HEK293 (cell line): ENCODE data around the gene LLGL2.

Experiments
- CTCF ChIA-PET: fragments of 350-600 bp; formaldehyde crosslinking; extraction: SDS; loops from one replicate; lab custom pipeline; 2021; ENCODE audit warnings: antibody characterized with exemption; lab: Yijun Ruan, JAX
- POLR2A ChIA-PET: fragments of 300-600 bp; formaldehyde crosslinking; extraction: SDS; loops from one replicate; lab custom pipeline; 2020; ENCODE audit warnings: antibody characterized with exemption, inconsistent platforms; lab: Yijun Ruan, JAX
- H3K27ac ChIP-seq: fragments of 200-500 bp; sonication (Bioruptor generic); 2 replicates; pipeline ENCODE4 v1.5.1; 2014; ENCODE audit warnings: low read depth, low read length, control low read depth, inconsistent platforms; ENCODE audit errors: extremely low read depth
- H3K36me3 ChIP-seq, 2 experiments: fragments of 200-500 bp in 1 of 2; sonication (Bioruptor generic) in 1 of 2; 1 replicate in 1 of 2; 2 replicates in 1 of 2; pipeline ENCODE4 v1.5.1; 2014 to 2017; ENCODE audit warnings: inconsistent platforms in 2 of 2, low read length in 2 of 2; ENCODE audit not compliant: control insufficient read depth in 2 of 2, insufficient read depth in 1 of 2
- H3K4me1 ChIP-seq: fragments of 200-500 bp; sonication (Bioruptor generic); 2 replicates; pipeline ENCODE4 v1.5.1; 2014; ENCODE audit warnings: mild to moderate bottlenecking, low read length, inconsistent platforms; ENCODE audit not compliant: control insufficient read depth, insufficient read depth
- H3K4me3 ChIP-seq: 2 replicates; pipeline ENCODE4 v1.5.1; 2011; ENCODE audit warnings: low read depth, mild to moderate bottlenecking, control low read depth, low read length, moderate library complexity
- H3K9me3 ChIP-seq: fragments of 200-500 bp; sonication (Bioruptor generic); 2 replicates; pipeline ENCODE4 v1.5.1; 2014; ENCODE audit warnings: low read depth, low read length, inconsistent platforms; ENCODE audit not compliant: control insufficient read depth, insufficient read depth
- GLIS2 ChIP-seq: fragments of 450-650 bp; formaldehyde crosslinking; IDR thresholded peaks from 2 replicates; pipeline ENCODE4 v1.5.1; 2016; ENCODE audit warnings: missing biosample characterization, missing genetic modification characterization
- OSR2 ChIP-seq: fragments of 450-650 bp; formaldehyde crosslinking; IDR thresholded peaks from 2 replicates; pipeline ENCODE4 v1.5.1; 2016; ENCODE audit warnings: missing biosample characterization, missing genetic modification characterization
- SALL2 ChIP-seq: fragments of 450-650 bp; formaldehyde crosslinking; IDR thresholded peaks from 2 replicates; pipeline ENCODE4 v1.5.0; 2017; ENCODE audit warnings: missing biosample characterization, mild to moderate bottlenecking, missing genetic modification characterization, borderline replicate concordance
- SETDB1 ChIP-seq: IDR thresholded peaks from one replicate; pipeline ENCODE4 v1.6.1; 2017; ENCODE audit warnings: mild to moderate bottlenecking, low read length, moderate library complexity, mixed read lengths; ENCODE audit not compliant: insufficient read length
- YY1 ChIP-seq: fragments of 450-650 bp; formaldehyde crosslinking; IDR thresholded peaks from 2 replicates; pipeline ENCODE4 v1.5.1; 2018; ENCODE audit warnings: missing biosample characterization, missing genetic modification characterization
- YY2 ChIP-seq: fragments of 450-650 bp; formaldehyde crosslinking; IDR thresholded peaks from 2 replicates; pipeline ENCODE4 v1.5.1; 2016; ENCODE audit warnings: missing biosample characterization, missing genetic modification characterization
- ZBTB17 ChIP-seq: fragments of 450-650 bp; formaldehyde crosslinking; IDR thresholded peaks from 2 replicates; pipeline ENCODE4 v1.5.1; 2016; ENCODE audit warnings: missing biosample characterization, missing genetic modification characterization
- ZBTB7A ChIP-seq: fragments of 450-650 bp; formaldehyde crosslinking; IDR thresholded peaks from 2 replicates; pipeline ENCODE4 v1.5.1; 2016; ENCODE audit warnings: low read depth, missing biosample characterization, missing genetic modification characterization
- ZIC2 ChIP-seq: fragments of 450-650 bp; formaldehyde crosslinking; IDR thresholded peaks from 2 replicates; pipeline ENCODE4 v1.5.1; 2016; ENCODE audit warnings: missing biosample characterization, missing genetic modification characterization
- ZNF10 ChIP-seq: fragments of 450-650 bp; formaldehyde crosslinking; IDR thresholded peaks from 2 replicates; pipeline ENCODE4 v1.5.1; 2017; ENCODE audit warnings: missing biosample characterization, missing genetic modification characterization
- ZNF146 ChIP-seq: fragments of 450-650 bp; formaldehyde crosslinking; IDR thresholded peaks from 2 replicates; pipeline ENCODE4 v1.5.1; 2016; ENCODE audit warnings: missing biosample characterization, missing genetic modification characterization
- ZNF18 ChIP-seq: fragments of 450-650 bp; formaldehyde crosslinking; IDR thresholded peaks from 2 replicates; pipeline ENCODE4 v1.5.1; 2016; ENCODE audit warnings: missing biosample characterization, missing genetic modification characterization
- ZNF202 ChIP-seq: fragments of 450-650 bp; formaldehyde crosslinking; IDR thresholded peaks from 2 replicates; pipeline ENCODE4 v1.5.1; 2016; ENCODE audit warnings: missing biosample characterization, missing genetic modification characterization, borderline replicate concordance
- ZNF311 ChIP-seq: fragments of 450-650 bp; formaldehyde crosslinking; IDR thresholded peaks from 2 replicates; pipeline ENCODE4 v1.5.1; 2017; ENCODE audit warnings: missing biosample characterization, missing genetic modification characterization, borderline replicate concordance
- ZNF366 ChIP-seq: fragments of 450-650 bp; formaldehyde crosslinking; conservative IDR thresholded peaks from 2 replicates; pipeline ENCODE4 v1.5.1; 2016; ENCODE audit warnings: missing biosample characterization, missing genetic modification characterization
- ZNF394 ChIP-seq: fragments of 450-650 bp; formaldehyde crosslinking; IDR thresholded peaks from 2 replicates; pipeline ENCODE4 v1.5.1; 2016; ENCODE audit warnings: missing biosample characterization, missing genetic modification characterization, mild to moderate bottlenecking, moderate library complexity, borderline replicate concordance
- ZNF404 ChIP-seq: fragments of 450-650 bp; formaldehyde crosslinking; IDR thresholded peaks from 2 replicates; pipeline ENCODE4 v1.5.1; 2017; ENCODE audit warnings: missing biosample characterization, missing genetic modification characterization
- ZNF423 ChIP-seq: fragments of 450-650 bp; formaldehyde crosslinking; IDR thresholded peaks from 2 replicates; pipeline ENCODE4 v1.5.1; 2016; ENCODE audit warnings: missing biosample characterization, missing genetic modification characterization
- ZNF426 ChIP-seq: fragments of 450-650 bp; formaldehyde crosslinking; IDR thresholded peaks from 2 replicates; pipeline ENCODE4 v1.5.1; 2017; ENCODE audit warnings: missing biosample characterization, missing genetic modification characterization, mild to moderate bottlenecking, inconsistent platforms, moderate library complexity
- ZNF560 ChIP-seq: fragments of 450-650 bp; formaldehyde crosslinking; IDR thresholded peaks from 2 replicates; pipeline ENCODE4 v1.5.1; 2017; ENCODE audit warnings: missing biosample characterization, missing genetic modification characterization, borderline replicate concordance
- ZNF580 ChIP-seq: fragments of 450-650 bp; formaldehyde crosslinking; IDR thresholded peaks from 2 replicates; pipeline ENCODE4 v1.5.1; 2016; ENCODE audit warnings: missing biosample characterization, missing genetic modification characterization
- ZNF600 ChIP-seq: fragments of 450-650 bp; formaldehyde crosslinking; IDR thresholded peaks from 2 replicates; pipeline ENCODE4 v1.5.1; 2016; ENCODE audit warnings: missing biosample characterization, missing genetic modification characterization
- ZNF654 ChIP-seq: fragments of 450-650 bp; formaldehyde crosslinking; IDR thresholded peaks from 2 replicates; pipeline ENCODE4 v1.5.1; 2016; ENCODE audit warnings: low read depth, missing biosample characterization, missing genetic modification characterization
- ZNF677 ChIP-seq: fragments of 450-650 bp; IDR thresholded peaks from 2 replicates; pipeline ENCODE4 v1.5.0; 2018; ENCODE audit warnings: missing biosample characterization, mild to moderate bottlenecking, missing genetic modification characterization, moderate library complexity
- ZSCAN18 ChIP-seq: fragments of 450-650 bp; formaldehyde crosslinking; IDR thresholded peaks from 2 replicates; pipeline ENCODE4 v1.5.1; 2016; ENCODE audit warnings: missing biosample characterization, missing genetic modification characterization
- ZSCAN5A ChIP-seq: fragments of 450-650 bp; formaldehyde crosslinking; IDR thresholded peaks from 2 replicates; pipeline ENCODE4 v1.5.1; 2016; ENCODE audit warnings: missing biosample characterization, missing genetic modification characterization

The LLGL2 gene

GRCh38 chr17:75574404-75575036 is 49.0 kb downstream of the LLGL2 start:
- POLR2A ChIA-PET: no interaction called here
- H3K9me3 ChIP-seq: no peaks in the 10 kb centered on the region
- TF ChIP-seq ZNF580 (tag by site-specific recombination) (no peak), ZNF366 (tag by site-specific recombination) (no peak), ZNF202 (tag by site-specific recombination) (no peak), ZNF311 (tag by site-specific recombination) (no peak), ZNF404 (tag by site-specific recombination) (no peak), ZNF600 (no peak), ZNF654 (no peak), ZSCAN5A (tag by site-specific recombination) (no peak), ZSCAN18 (tag by site-specific recombination) (no peak), ZBTB7A (no peak)
- H3K4me1 ChIP-seq: no peaks in the 10 kb centered on the region; the same call in 1 of the 2 replicates
- H3K4me3 ChIP-seq: no peak overlapping the region
- CTCF ChIA-PET: interaction anchor here (0.7 kb wide), 1 partner anchor 53 kb away, joined by 3 read pairs; no protein-coding TSS in a partner anchor
- no peak overlapping the region for H3K27ac ChIP-seq
- H3K36me3 ChIP-seq: peaks cover 0 to 3% of the 10 kb centered on the region in 2 experiments; a peak in 1 of 3 replicates

DNA sequence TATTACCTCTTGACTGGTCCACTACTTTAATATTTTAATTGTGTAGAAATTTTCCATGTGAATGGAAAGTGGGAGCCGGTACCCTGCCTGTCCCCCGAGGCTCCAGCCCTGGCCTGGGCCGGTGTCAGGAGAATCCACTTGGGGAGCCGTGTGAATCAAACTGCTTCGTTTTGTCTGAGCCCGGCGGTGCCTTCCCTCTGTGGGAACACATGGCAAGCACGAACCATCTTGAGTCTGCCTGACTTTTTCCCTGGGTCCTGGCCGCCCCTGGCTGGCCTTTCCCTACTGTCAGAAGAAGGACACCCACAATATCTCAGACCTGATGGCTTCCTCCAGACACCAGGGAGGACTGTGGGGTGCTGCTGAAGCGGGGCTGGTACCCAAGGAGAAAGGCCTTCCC is 49.7 kb downstream of the LLGL2 start:
- H3K9me3 ChIP-seq: no peaks in the 10 kb centered on the region
- H3K4me1 ChIP-seq: no peaks in the 10 kb centered on the region; the same call in 1 of the 2 replicates
- POLR2A ChIA-PET: no interaction called here
- CTCF ChIA-PET: no interaction called here
- TF ChIP-seq ZNF394 (tag by site-specific recombination): no peak
- TF ChIP-seq GLIS2 (tag by site-specific recombination): no peak
- TF ChIP-seq OSR2 (tag by site-specific recombination): no peak
- no peak for TF ChIP-seq YY2 (tag by site-specific recombination)
- TF ChIP-seq ZNF10 (tag by site-specific recombination): no peak
- TF ChIP-seq, all 188 proteins: peak for 0
- Histone ChIP-seq H3K36me3 (no peaks in the 10 kb centered on the region), H3K27ac (no peak overlapping the region), H3K4me3 (no peak overlapping the region)

- Histone ChIP-seq H3K27ac (no peak overlapping the region), H3K4me1 (no peaks in the 10 kb centered on the region; the same call in 1 of the 2 replicates), H3K4me3 (no peak overlapping the region), H3K9me3 (no peaks in the 10 kb centered on the region), H3K36me3 (no peaks in the 10 kb centered on the region)
- TF ChIP-seq SALL2: no peak
- TF ChIP-seq YY1: no peak
- no peak for TF ChIP-seq ZNF560 (tag by site-specific recombination)
- TF ChIP-seq ZNF18 (tag by site-specific recombination): no peak
- no peak for TF ChIP-seq ZNF426 (tag by site-specific recombination)
- no peak for TF ChIP-seq ZBTB17
- TF ChIP-seq ZNF394 (tag by site-specific recombination): no peak
- TF ChIP-seq ZIC2 (tag by site-specific recombination): no peak
- no peak for TF ChIP-seq ZNF677 (tag by site-specific recombination)
- TF ChIP-seq ZNF423 (tag by site-specific recombination): no peak
- no peak for TF ChIP-seq ZNF146 (tag by site-specific recombination)
- no peak for TF ChIP-seq SETDB1
- ChIA-PET CTCF (interaction anchor here (1.6 to 1.7 kb wide), 2 partner anchors 13 to 26 kb away, joined by 5 to 7 read pairs; no protein-coding TSS in a partner anchor), POLR2A (no interaction called here)
Observed at GRCh38 chr17:75575728-75576127, 50.2 kb downstream of the LLGL2 start.
